ENCODE results near the gene FYB2. TPM values are rescaled to one million over a fixed set of nuclear protein-coding genes. Genes with fewer than 3 reads are reported as not detected.

Gene FYB2
- total RNA-seq, 1 donor from 2014 or later = not detected

DNA sequence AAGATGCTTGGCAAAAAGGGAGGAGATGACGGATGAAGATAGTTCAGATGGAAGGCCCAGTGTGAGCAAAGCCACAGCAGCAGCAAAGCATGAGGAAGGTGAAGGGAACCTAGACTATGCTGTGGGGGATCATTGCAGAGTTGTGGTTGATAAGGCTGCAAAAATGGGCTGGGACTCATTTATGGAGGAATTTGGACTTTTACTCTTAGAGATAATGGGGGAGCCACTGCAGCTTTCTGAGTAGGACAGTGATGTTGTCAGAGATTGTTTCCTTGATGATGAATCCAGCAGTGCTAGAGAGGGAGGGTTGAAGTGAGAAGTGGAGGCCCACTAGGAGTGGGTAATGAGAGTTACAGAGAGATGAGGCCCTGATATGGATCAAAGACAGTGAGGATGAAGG is 33.3 kb upstream of the FYB2 start:
- FAIRE-seq = no peak
- H3K4me3 ChIP-seq (ENCODE audit: low read depth, low read length) = no peak overlapping the region
- no peaks in the 10 kb centered on the region for H3K27me3 ChIP-seq (ENCODE audit: control insufficient read depth, insufficient read depth, low read length)
- DNase-seq (ENCODE audit: low read depth) = no peak
- H3K36me3 ChIP-seq (ENCODE audit: control insufficient read depth, insufficient read depth, low read length) = no peaks in the 10 kb centered on the region
- no peak for TF ChIP-seq CTCF (IDR thresholded peaks at IDR 0.05; ENCODE audit: insufficient read depth, low read length, severe bottlenecking)

DNA sequence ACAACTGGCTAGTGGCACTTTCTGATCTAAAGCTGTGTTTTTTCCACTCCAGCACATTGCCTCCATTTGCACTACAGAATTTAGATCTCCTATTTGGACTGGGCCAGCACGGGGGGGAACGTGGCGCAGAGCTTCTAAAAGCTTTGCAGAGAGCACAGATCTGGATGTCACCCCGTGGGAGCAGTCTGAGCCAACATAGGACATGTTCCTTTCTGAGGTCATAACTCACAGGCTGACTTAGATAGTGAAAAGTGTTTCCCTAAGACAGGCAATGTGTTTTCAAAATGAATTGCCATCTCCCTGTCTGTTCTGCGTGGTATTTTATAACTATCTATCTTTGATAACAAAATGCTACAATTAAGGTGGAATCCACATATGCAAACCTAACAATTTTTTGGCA is 31.7 kb upstream of the FYB2 start:
- H3K36me3 ChIP-seq (ENCODE audit: control insufficient read depth, insufficient read depth, low read length) = no peaks in the 10 kb centered on the region
- H3K4me3 ChIP-seq (ENCODE audit: low read depth, low read length) = no peak overlapping the region
- no peak for FAIRE-seq
- TF ChIP-seq CTCF (IDR thresholded peaks at IDR 0.05; ENCODE audit: insufficient read depth, low read length, severe bottlenecking) = no peak
- H3K27me3 ChIP-seq (ENCODE audit: control insufficient read depth, insufficient read depth, low read length) = no peaks in the 10 kb centered on the region
- no peak for DNase-seq (ENCODE audit: low read depth)

DNA sequence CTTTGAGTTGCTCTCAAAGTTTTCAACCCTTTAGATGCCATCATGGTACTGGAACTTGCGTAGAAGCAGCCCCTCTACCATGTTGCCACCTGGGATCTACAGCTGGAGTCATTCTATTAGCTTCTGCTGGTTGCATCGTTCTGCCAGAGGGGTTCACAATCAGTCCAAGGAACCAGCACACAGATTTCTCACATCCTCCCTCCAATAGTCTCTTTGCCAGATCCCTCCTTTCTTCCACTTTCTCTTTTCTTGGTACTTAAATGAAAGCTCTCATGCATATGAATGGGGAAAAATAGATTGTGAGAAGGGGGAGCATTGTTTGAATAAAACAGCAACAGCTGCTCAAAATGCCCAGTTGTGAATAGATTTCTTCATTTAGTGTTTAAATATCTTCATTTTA is 31.2 kb upstream of the FYB2 start:
- DNase-seq (ENCODE audit: low read depth) (no peak), FAIRE-seq (no peak)
- Histone ChIP-seq H3K36me3 (ENCODE audit: control insufficient read depth, insufficient read depth, low read length) (no peaks in the 10 kb centered on the region), H3K4me3 (ENCODE audit: low read depth, low read length) (no peak overlapping the region), H3K27me3 (ENCODE audit: control insufficient read depth, insufficient read depth, low read length) (no peaks in the 10 kb centered on the region)
- TF ChIP-seq CTCF (IDR thresholded peaks at IDR 0.05; ENCODE audit: insufficient read depth, low read length, severe bottlenecking) = no peak

- no peak for FAIRE-seq
- TF ChIP-seq CTCF (IDR thresholded peaks at IDR 0.05; ENCODE audit: insufficient read depth, low read length, severe bottlenecking) = no peak
- DNase-seq (ENCODE audit: low read depth) = no peak
- Histone ChIP-seq H3K27me3 (ENCODE audit: control insufficient read depth, insufficient read depth, low read length) (no peaks in the 10 kb centered on the region), H3K36me3 (ENCODE audit: control insufficient read depth, insufficient read depth, low read length) (no peaks in the 10 kb centered on the region), H3K4me3 (ENCODE audit: low read depth, low read length) (no peak overlapping the region)
These were observed 30.5 kb upstream of the FYB2 start for GRCh38 chr1:56849750-56850149.

DNA sequence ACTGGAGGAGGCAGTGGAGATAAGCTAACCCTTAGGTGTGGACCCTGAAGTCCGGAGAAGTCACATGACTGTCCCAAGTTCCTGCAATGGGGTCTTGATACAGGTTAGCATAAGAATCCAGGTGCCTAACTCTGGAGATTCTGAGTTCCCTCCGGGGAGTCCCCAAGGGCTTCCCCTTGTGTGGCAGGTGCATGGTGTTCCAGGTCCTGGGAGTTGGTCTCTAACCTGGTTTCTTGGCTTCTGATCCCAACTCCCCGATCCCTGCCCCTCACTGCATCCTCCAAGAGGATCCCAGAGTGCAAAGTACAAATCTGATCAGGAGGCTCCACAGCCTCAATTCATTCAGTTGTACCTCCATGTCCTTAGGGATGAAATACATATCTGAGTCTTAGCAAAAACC is 26.1 kb upstream of the FYB2 start:
- FAIRE-seq (no peak), DNase-seq (ENCODE audit: low read depth) (no peak)
- Histone ChIP-seq H3K4me3 (ENCODE audit: low read depth, low read length) (no peak overlapping the region), H3K36me3 (ENCODE audit: control insufficient read depth, insufficient read depth, low read length) (no peaks in the 10 kb centered on the region), H3K27me3 (ENCODE audit: control insufficient read depth, insufficient read depth, low read length) (no peaks in the 10 kb centered on the region)
- no peak for TF ChIP-seq CTCF (IDR thresholded peaks at IDR 0.05; ENCODE audit: insufficient read depth, low read length, severe bottlenecking)

DNA sequence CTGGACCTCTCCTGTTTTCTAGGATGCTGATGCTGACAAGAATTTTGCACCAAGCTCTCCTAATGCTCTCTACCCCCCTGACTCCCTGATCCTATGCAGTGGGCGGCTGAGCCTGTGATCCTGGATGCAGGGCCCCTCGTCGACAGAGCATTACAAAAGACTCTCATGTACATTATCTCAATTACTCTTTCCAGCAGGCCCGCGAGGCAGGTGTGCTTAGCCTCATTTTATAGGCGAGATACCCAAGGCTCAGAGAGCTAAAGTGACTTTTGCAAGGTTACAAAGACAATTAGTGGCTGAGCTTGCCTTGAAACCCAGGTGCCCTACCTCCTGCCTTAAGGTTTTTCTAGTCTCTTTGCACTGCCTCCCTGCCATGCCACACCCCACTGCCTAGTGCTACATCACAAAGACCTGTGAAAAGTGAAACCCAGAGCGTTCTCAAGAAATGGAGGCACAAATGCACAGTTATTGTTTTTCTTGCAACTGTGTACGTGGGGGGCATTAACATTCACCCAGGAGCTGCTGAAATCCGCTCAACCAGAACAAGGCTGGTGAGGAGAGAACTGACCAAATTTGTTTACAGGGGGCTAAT is 25.4 kb upstream of the FYB2 start:
- H3K27me3 ChIP-seq (ENCODE audit: control insufficient read depth, insufficient read depth, low read length) = no peaks in the 10 kb centered on the region
- no peaks in the 10 kb centered on the region for H3K36me3 ChIP-seq (ENCODE audit: control insufficient read depth, insufficient read depth, low read length)
- DNase-seq (ENCODE audit: low read depth) = no peak
- H3K4me3 ChIP-seq (ENCODE audit: low read depth, low read length) = no peak overlapping the region
- FAIRE-seq = no peak
- TF ChIP-seq CTCF (IDR thresholded peaks at IDR 0.05; ENCODE audit: insufficient read depth, low read length, severe bottlenecking) = no peak

All from bronchial epithelial cell (primary cell).